Esophagus muscularis mucosa (tissue), 3 donors: Measurements from ENCODE around the gene MAPK14.

Experiments used
- POLR2A ChIP-seq: fragments of 450-650 bp; IDR thresholded peaks from one replicate; pipeline ENCODE4 v1.6.1; 2017; ENCODE audit warnings: antibody characterized with exemption, moderate library complexity, mild to moderate bottlenecking, low read depth
- POLR2AphosphoS5 ChIP-seq, 2 donors: sonication (generic); formaldehyde crosslinking; IDR thresholded peaks; one replicate each; pipeline ENCODE4 v1.6.1; 2017; ENCODE audit warnings: antibody characterized with exemption in 2 of 2
- TF ChIP-seq, protein P1 (sequence below), 3 experiments: fragments of 200-600 bp in 2 of 3; fragments of 450-650 bp in 1 of 3; sonication (generic) in 2 of 3; IDR thresholded peaks; one replicate each; pipeline ENCODE4 v1.5.1; 2017 to 2019; ENCODE audit warnings: antibody characterized with exemption in 3 of 3, mild to moderate bottlenecking in 2 of 3, moderate library complexity in 1 of 3

DNA sequence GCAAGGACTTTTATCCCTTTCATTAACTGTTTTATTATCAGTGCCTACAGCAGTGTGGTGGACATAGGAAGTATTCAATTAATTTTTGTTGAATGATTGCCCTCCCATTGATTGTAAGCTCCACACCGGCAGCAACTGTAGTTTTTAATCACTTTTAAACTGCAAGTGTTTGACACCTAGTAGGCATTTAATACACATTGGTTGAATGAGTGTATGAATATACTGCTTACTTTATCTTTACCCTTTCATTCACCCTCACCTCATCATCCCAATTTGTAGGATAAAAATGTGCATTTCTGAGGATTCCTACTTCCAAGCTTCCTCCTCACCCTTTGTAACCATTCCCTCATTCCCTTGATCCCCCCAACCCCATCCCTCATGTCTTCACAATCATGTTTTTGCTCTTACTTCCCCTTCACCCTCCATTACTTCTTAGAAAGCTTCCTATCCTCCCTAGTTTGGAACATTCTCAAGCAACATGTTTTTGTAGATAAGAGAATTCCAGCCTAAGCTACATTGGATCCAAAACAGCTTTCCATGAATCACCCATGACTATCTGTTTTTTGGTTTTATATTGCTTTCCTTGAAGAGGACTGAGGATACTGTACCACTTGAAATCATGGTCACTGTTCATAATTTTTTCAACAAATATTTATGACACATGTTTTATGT lies 2.2 kb upstream of the MAPK14 start:
- TF ChIP-seq, protein P1, sequence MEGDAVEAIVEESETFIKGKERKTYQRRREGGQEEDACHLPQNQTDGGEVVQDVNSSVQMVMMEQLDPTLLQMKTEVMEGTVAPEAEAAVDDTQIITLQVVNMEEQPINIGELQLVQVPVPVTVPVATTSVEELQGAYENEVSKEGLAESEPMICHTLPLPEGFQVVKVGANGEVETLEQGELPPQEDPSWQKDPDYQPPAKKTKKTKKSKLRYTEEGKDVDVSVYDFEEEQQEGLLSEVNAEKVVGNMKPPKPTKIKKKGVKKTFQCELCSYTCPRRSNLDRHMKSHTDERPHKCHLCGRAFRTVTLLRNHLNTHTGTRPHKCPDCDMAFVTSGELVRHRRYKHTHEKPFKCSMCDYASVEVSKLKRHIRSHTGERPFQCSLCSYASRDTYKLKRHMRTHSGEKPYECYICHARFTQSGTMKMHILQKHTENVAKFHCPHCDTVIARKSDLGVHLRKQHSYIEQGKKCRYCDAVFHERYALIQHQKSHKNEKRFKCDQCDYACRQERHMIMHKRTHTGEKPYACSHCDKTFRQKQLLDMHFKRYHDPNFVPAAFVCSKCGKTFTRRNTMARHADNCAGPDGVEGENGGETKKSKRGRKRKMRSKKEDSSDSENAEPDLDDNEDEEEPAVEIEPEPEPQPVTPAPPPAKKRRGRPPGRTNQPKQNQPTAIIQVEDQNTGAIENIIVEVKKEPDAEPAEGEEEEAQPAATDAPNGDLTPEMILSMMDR (IDR thresholded peaks at IDR 0.05): no peak
- TF ChIP-seq POLR2AphosphoS5 (IDR thresholded peaks at IDR 0.05): no peak
- TF ChIP-seq POLR2A: no peak
